Mesenchymal stem cell (in vitro differentiated cells and primary cell): ENCODE data around the gene COL18A1.

Experiments
- DNase-seq: peaks from one replicate; pipeline ENCODE4 v3.0.0-alpha.2; 2013
- H2AFZ ChIP-seq: one replicate; pipeline ENCODE4 v1.6.1; 2013; ENCODE audit warnings: low read depth, mild to moderate bottlenecking, control low read depth, inconsistent platforms, low read length, moderate library complexity
- H2AK5ac ChIP-seq: 2 replicates; pipeline ENCODE4 v1.6.1; 2013; ENCODE audit warnings: low read length, moderate library complexity, mild to moderate bottlenecking, inconsistent platforms; ENCODE audit not compliant: severe bottlenecking
- H2BK120ac ChIP-seq: one replicate; pipeline ENCODE4 v1.6.1; 2013; ENCODE audit warnings: low read depth, mild to moderate bottlenecking, inconsistent platforms, low read length, moderate library complexity
- H2BK12ac ChIP-seq, 2 experiments: one replicate each; pipeline ENCODE4 v1.6.1; 2013; ENCODE audit warnings: inconsistent platforms in 2 of 2, low read length in 2 of 2, mild to moderate bottlenecking in 2 of 2, moderate library complexity in 2 of 2, control low read depth in 1 of 2
- H2BK15ac ChIP-seq: one replicate; pipeline ENCODE4 v1.6.1; 2013; ENCODE audit warnings: mild to moderate bottlenecking, low read depth, inconsistent platforms; ENCODE audit not compliant: poor library complexity, severe bottlenecking
- H2BK5ac ChIP-seq: 2 replicates; pipeline ENCODE4 v1.6.1; 2013; ENCODE audit warnings: low read depth, mild to moderate bottlenecking, low read length, control low read depth, inconsistent platforms; ENCODE audit not compliant: poor library complexity, severe bottlenecking
- H3K14ac ChIP-seq, 2 experiments: one replicate each; pipeline ENCODE4 v1.6.1; 2013; ENCODE audit warnings: inconsistent platforms in 2 of 2, low read length in 2 of 2, control low read depth in 1 of 2, mild to moderate bottlenecking in 1 of 2, moderate library complexity in 1 of 2
- H3K18ac ChIP-seq, 2 experiments: one replicate each; pipeline ENCODE4 v1.6.1; 2013; ENCODE audit warnings: inconsistent platforms in 2 of 2, low read length in 2 of 2, control low read depth in 1 of 2, low read depth in 1 of 2, mild to moderate bottlenecking in 1 of 2
- H3K23ac ChIP-seq, 2 experiments: one replicate each; pipeline ENCODE4 v1.6.1; 2013; ENCODE audit warnings: inconsistent platforms in 2 of 2, low read length in 2 of 2, mild to moderate bottlenecking in 2 of 2, moderate library complexity in 2 of 2, control low read depth in 1 of 2
- H3K27ac ChIP-seq: 2 replicates; pipeline ENCODE4 v1.5.1; 2013; ENCODE audit warnings: mild to moderate bottlenecking, moderate library complexity, low read length, control low read depth, inconsistent platforms; ENCODE audit not compliant: poor library complexity, severe bottlenecking
- H3K27me3 ChIP-seq, 2 experiments: 2 replicates each; pipeline versions ENCODE4 v1.6.1 to v1.7.0; 2013; ENCODE audit warnings: low read length in 2 of 2, mild to moderate bottlenecking in 2 of 2, moderate library complexity in 2 of 2, control low read depth in 1 of 2, inconsistent platforms in 1 of 2; ENCODE audit not compliant: control insufficient read depth in 1 of 2, insufficient read depth in 1 of 2
- H3K36me3 ChIP-seq, 2 experiments: 2 replicates each; pipeline versions ENCODE4 v1.6.1 to v1.7.0; 2013; ENCODE audit warnings: low read length in 2 of 2, control low read depth in 1 of 2, inconsistent platforms in 1 of 2, low read depth in 1 of 2, mild to moderate bottlenecking in 1 of 2; ENCODE audit not compliant: insufficient read depth in 2 of 2, control insufficient read depth in 1 of 2
- H3K4ac ChIP-seq, 2 experiments: one replicate each; pipeline ENCODE4 v1.6.1; 2013; ENCODE audit warnings: inconsistent platforms in 2 of 2, low read length in 2 of 2, mild to moderate bottlenecking in 2 of 2, moderate library complexity in 2 of 2, control low read depth in 1 of 2, low read depth in 1 of 2
- H3K4me1 ChIP-seq: 2 replicates; pipeline ENCODE4 v1.6.1; 2013; ENCODE audit warnings: low read depth, low read length, control low read depth; ENCODE audit not compliant: control insufficient read depth, insufficient read depth
- H3K4me2 ChIP-seq: 2 replicates; pipeline ENCODE4 v1.6.1; 2013; ENCODE audit warnings: low read length, mild to moderate bottlenecking, inconsistent platforms; ENCODE audit not compliant: poor library complexity, severe bottlenecking
- H3K4me3 ChIP-seq, 2 experiments: 2 replicates each; pipeline versions ENCODE4 v1.5.1 to v1.7.0; 2013; ENCODE audit warnings: low read length in 2 of 2, mild to moderate bottlenecking in 2 of 2, control low read depth in 1 of 2, low read depth in 1 of 2; ENCODE audit not compliant: insufficient read depth in 1 of 2
- H3K79me1 ChIP-seq: replicated peaks from 2 replicates; pipeline ENCODE4 v1.6.1; 2013; ENCODE audit warnings: mild to moderate bottlenecking, control low read depth, low read length, inconsistent platforms; ENCODE audit not compliant: poor library complexity, severe bottlenecking
- H3K9ac ChIP-seq: 2 replicates; pipeline ENCODE4 v1.7.0; 2013; ENCODE audit warnings: mild to moderate bottlenecking, low read length, moderate library complexity
- H3K9me3 ChIP-seq: 2 replicates; pipeline ENCODE4 v1.7.0; 2013; ENCODE audit warnings: mild to moderate bottlenecking, low read length; ENCODE audit not compliant: control insufficient read depth
- H4K8ac ChIP-seq: one replicate; pipeline ENCODE4 v1.6.1; 2013; ENCODE audit warnings: inconsistent platforms, mild to moderate bottlenecking, low read length, moderate library complexity
- H4K91ac ChIP-seq: one replicate; pipeline ENCODE4 v1.6.1; 2013; ENCODE audit warnings: mild to moderate bottlenecking, low read length, inconsistent platforms
- WGBS: methylation state at CpG from one replicate; pipeline ENCODE4 v1.1.7; 2013; ENCODE audit warnings: mixed read lengths; 5-methylcytosine and 5-hydroxymethylcytosine counted together

Gene COL18A1

DNA sequence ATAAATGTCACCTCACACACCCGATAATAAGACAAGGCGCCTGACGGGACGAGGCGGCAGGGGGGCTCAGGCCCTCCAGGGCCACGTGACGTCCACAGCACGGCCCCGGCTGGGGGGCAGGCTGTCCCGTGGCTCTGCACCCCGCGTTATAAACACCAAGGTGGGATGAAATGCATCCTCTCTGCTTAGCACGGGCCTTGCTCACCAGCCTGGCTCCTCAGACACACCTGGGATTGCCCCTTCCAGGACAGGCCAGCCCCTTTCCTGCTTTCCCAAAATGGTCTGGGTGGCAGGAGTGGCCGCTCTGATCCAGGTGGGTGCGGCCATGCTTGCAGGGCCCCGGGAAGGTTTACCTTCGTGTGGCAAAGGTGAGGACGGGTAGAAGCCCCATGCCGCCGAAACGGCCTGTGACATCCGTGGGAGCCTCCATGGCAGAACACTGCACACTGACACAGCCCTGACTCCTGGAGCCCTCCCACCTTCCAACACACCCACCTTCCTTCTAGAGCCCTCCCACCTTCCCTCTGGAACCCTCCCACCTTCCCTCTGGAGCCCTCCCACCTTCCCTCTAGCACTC lies 101.4 kb downstream of the COL18A1 start:
- 89% methylated on average over 22 of the region's 22 CpGs for WGBS
- Histone ChIP-seq H3K27me3 (no peaks in the 10 kb centered on the region), H3K9me3 (no peaks in the 10 kb centered on the region), H2BK15ac (no peak overlapping the region), H2AK5ac (no peak overlapping the region), H3K36me3 (peaks cover 0 to 85% of the 10 kb centered on the region in 2 experiments), H2BK120ac (no peak overlapping the region), H3K14ac (no peak overlapping the region), H3K4me1 (peaks cover 2% of the 10 kb centered on the region), H3K18ac (no peak overlapping the region), H4K8ac (no peak overlapping the region), H3K79me1 (peaks cover 4% of the 10 kb centered on the region), H3K4me3 (no peak overlapping the region), H4K91ac (no peak overlapping the region), H3K9ac (no peak overlapping the region), H2BK5ac (no peak overlapping the region), H3K27ac (no peak overlapping the region), H2AFZ (no peak overlapping the region), H2BK12ac (no peak overlapping the region), H3K4ac (no peak overlapping the region), H3K23ac (no peak overlapping the region), H3K4me2 (no peak overlapping the region)
- DNase-seq: no peak

DNA sequence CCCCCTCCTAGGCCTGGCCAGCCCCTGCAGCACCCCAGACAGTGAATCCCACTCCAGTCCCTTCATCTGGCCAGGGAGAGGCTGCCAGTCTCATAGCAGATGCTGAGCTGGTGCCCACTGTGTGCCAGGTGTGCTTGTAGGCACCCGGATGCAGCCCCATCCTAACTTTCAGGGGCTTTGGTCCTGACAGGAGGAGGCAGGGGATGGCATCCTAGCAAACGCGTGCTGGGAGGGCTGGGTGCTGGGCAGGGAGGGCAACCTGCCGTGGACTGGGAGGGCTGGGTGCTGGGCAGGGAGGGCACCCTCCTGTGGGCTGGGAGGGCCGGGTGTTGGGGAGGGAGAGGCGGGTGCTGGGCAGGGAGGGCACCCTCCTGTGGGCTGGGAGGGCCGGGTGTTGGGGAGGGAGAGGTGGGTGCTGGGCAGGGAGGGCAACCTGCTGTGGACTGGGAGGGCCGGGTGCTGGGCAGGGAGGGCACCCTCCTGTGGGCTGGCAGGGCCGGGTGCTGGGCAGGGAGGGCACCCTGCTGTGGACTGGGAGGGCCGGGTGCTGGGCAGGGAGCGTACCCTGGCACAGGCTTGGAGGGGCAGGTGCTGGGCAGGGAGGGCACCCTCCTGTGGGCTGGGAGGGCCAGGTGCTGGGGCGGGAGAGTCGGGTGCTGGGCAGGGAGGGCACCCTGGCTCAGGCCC lies 102.0 kb downstream of the COL18A1 start:
- Histone ChIP-seq H3K36me3 (peaks cover 0 to 88% of the 10 kb centered on the region in 2 experiments), H4K8ac (no peak overlapping the region), H3K18ac (no peak overlapping the region), H3K23ac (no peak overlapping the region), H2BK5ac (no peak overlapping the region), H3K79me1 (peaks cover 4% of the 10 kb centered on the region), H3K14ac (no peak overlapping the region), H2AK5ac (no peak overlapping the region), H3K9ac (no peak overlapping the region), H3K4me3 (no peak overlapping the region), H3K4me2 (no peak overlapping the region), H3K9me3 (no peaks in the 10 kb centered on the region), H2BK15ac (no peak overlapping the region), H3K4me1 (peaks cover 2% of the 10 kb centered on the region), H2BK12ac (no peak overlapping the region), H3K27ac (no peak overlapping the region), H3K4ac (no peak overlapping the region), H2BK120ac (no peak overlapping the region), H3K27me3 (no peaks in the 10 kb centered on the region), H4K91ac (no peak overlapping the region), H2AFZ (no peak overlapping the region)
- WGBS: 88% methylated on average over 11 of the region's 13 CpGs
- DNase-seq: no peak

DNA sequence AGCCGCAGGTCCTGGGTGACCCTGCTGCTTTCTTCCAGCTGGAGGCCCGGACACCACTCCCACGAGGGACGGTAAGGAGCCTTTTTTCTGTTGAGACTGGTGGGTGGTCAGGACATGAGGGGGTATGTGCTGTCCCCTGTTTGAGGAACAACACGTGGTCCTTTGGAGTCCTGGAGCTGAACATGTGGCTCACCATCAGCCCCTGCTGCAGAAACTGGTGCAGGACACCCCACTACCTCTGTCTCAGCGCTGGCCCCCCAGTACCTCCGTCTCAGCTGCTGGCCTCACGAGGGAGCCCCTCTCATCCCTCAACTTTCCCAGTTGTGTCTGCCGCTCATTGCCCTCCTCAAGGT lies 102.5 kb downstream of the COL18A1 start:
- Histone ChIP-seq H3K4ac (no peak overlapping the region), H4K91ac (no peak overlapping the region), H3K9ac (no peak overlapping the region), H3K4me1 (peaks cover 2% of the 10 kb centered on the region), H3K79me1 (peaks cover 4% of the 10 kb centered on the region), H3K4me3 (no peak overlapping the region), H2AK5ac (no peak overlapping the region), H2AFZ (no peak overlapping the region), H3K27ac (no peak overlapping the region), H3K23ac (no peak overlapping the region), H3K36me3 (peaks cover 0 to 90% of the 10 kb centered on the region in 2 experiments), H2BK5ac (no peak overlapping the region), H3K18ac (no peak overlapping the region), H3K4me2 (no peak overlapping the region), H3K14ac (no peak overlapping the region), H2BK15ac (no peak overlapping the region), H3K9me3 (no peaks in the 10 kb centered on the region), H3K27me3 (no peaks in the 10 kb centered on the region), H2BK120ac (no peak overlapping the region), H4K8ac (no peak overlapping the region), H2BK12ac (no peak overlapping the region)
- no peak for DNase-seq
- WGBS: 88% methylated on average over 7 of the region's 9 CpGs

DNA sequence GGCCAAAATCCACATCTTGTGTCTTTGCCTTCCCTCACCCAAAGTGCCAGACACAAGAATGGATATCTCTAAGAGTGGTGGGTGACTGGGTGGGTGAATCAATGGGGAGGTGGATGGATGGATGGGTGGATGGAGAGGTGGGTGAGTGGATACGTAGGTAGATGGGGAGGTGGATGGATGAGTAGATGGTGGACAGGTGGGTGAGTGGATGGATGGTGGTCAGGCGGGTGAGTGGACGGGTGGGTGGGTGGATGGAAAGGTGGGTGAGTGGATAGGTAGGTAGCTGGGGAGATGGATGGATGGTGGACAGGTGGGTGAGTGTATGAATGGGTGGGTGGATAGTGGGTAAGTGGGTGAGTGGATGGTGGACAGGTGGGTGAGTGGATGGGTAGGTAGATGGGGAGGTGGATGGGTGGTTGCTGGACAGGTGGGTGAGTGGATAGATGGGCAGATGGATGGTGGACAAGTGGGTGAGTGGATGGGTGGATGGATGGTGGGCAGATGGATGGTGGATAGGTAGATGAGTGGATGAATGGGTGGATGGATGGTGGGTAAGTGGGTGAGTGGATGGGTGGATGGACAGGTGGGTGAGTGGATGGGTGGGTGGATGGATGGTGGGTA lies 103.0 kb downstream of the COL18A1 start:
- Histone ChIP-seq H3K4me2 (no peak overlapping the region), H4K91ac (no peak overlapping the region), H3K9me3 (no peaks in the 10 kb centered on the region), H2BK5ac (no peak overlapping the region), H3K9ac (no peak overlapping the region), H2BK15ac (no peak overlapping the region), H3K27me3 (no peaks in the 10 kb centered on the region), H3K4ac (no peak overlapping the region), H2BK120ac (no peak overlapping the region), H3K4me3 (no peak overlapping the region), H2AFZ (no peak overlapping the region), H2AK5ac (no peak overlapping the region), H3K18ac (no peak overlapping the region), H3K27ac (no peak overlapping the region), H3K14ac (no peak overlapping the region), H3K23ac (no peak overlapping the region), H2BK12ac (no peak overlapping the region), H4K8ac (no peak overlapping the region), H3K36me3 (peaks cover 0 to 93% of the 10 kb centered on the region in 2 experiments), H3K79me1 (peaks cover 4% of the 10 kb centered on the region), H3K4me1 (peaks cover 6% of the 10 kb centered on the region)
- DNase-seq: no peak
- WGBS: 96% methylated on average over 3 of the region's 3 CpGs
